NCI-H748 treated with DMSO at 0.1 percent for 48 hours (cell line): Measurements from ENCODE around the gene DAP.
"Not testable (repeated sequence)": the region's sequence is repeated elsewhere in the genome, so short reads cannot be mapped to it uniquely, and the experiment has no call there.

Experiments used
- DNase-seq: peaks from one replicate; lab custom pipeline; 2025; lab: John Stamatoyannopoulos, UW

DAP gene

GRCh38 chr5:10671041-10672008 is 89.7 kb downstream of the DAP start:
- no peak for DNase-seq

- DNase-seq: no peak
These were observed 91.1 kb downstream of the DAP start for GRCh38 chr5:10669983-10670382.

GRCh38 chr5:10668697-10669096 is 92.3 kb downstream of the DAP start:
- DNase-seq: no peak

- DNase-seq: no peak
These were observed 93.5 kb downstream of the DAP start for GRCh38 chr5:10667431-10668057.

GRCh38 chr5:10666531-10667299 is 94.3 kb downstream of the DAP start:
- no peak for DNase-seq

GRCh38 chr5:10665799-10666198 is 95.2 kb downstream of the DAP start:
- no peak for DNase-seq

- not testable (repeated sequence) for DNase-seq
These were observed 96.8 kb downstream of the DAP start for GRCh38 chr5:10664180-10664769.

- no peak for DNase-seq
These were observed 97.4 kb downstream of the DAP start for GRCh38 chr5:10663489-10664179.

- no peak for DNase-seq
These were observed 98.2 kb downstream of the DAP start for GRCh38 chr5:10662661-10663488.

GRCh38 chr5:10662083-10662482 is 99.0 kb downstream of the DAP start:
- no peak for DNase-seq

- no peak for DNase-seq
These were observed 99.6 kb downstream of the DAP start for GRCh38 chr5:10661401-10661800.

- DNase-seq: no peak
These were observed 100.2 kb downstream of the DAP start for GRCh38 chr5:10660720-10661387.

- DNase-seq: no peak
These were observed 100.9 kb downstream of the DAP start for GRCh38 chr5:10660135-10660534.

GRCh38 chr5:10658265-10658664 is 102.8 kb downstream of the DAP start:
- no peak for DNase-seq

- no peak for DNase-seq
These were observed 104.8 kb downstream of the DAP start for GRCh38 chr5:10655972-10656830.

- no peak for DNase-seq
These were observed 105.7 kb downstream of the DAP start for GRCh38 chr5:10655161-10655971.

- DNase-seq: no peak
These were observed 106.5 kb downstream of the DAP start for GRCh38 chr5:10654566-10654965.

GRCh38 chr5:10653751-10654400 is 107.2 kb downstream of the DAP start:
- no peak for DNase-seq
